ENCODE results near the gene ARID4B. TPM values are rescaled to one million over a fixed set of nuclear protein-coding genes. Genes with fewer than 3 reads are reported as not detected.
A peak's percentile ranks its signal among the peaks of the same experiment; 100 is the strongest.
"Not testable (repeated sequence)": the region's sequence is repeated elsewhere in the genome, so short reads cannot be mapped to it uniquely, and the experiment has no call there.

Gene ARID4B
- total RNA-seq, 2 experiments from 2014 or later = 38.8 to 41.9 TPM

- Mint-ChIP-seq H3K27me3 (no peaks in the 10 kb centered on the region), H3K9me3 (no peaks in the 10 kb centered on the region), H3K36me3 (ENCODE audit: low read depth) (peaks cover 7% of the 10 kb centered on the region), H3K27ac (peak overlapping the region; percentile 10), H3K4me3 (no peak overlapping the region), H3K4me1 (ENCODE audit: low read depth) (peaks cover 67% of the 10 kb centered on the region)
- TF ChIP-seq CTCF (IDR thresholded peaks at IDR 0.05) = no peak
- DNase-seq = no peak
- POLR2A ChIA-PET = interaction anchor here (0.7 to 1.0 kb wide), 2 partner anchors 38 to 66 kb away, joined by 4 to 5 read pairs; no protein-coding TSS in a partner anchor
- intact Hi-C loops (cut with micrococcal nuclease) = no loop called here
- ATAC-seq = no peak
- CTCF ChIA-PET = interaction anchor here (1.1 to 5.7 kb wide), 7 partner anchors 8 to 155 kb away, joined by 3 to 45 read pairs (median 3); partner anchors contain the start of genes ARID4B and GGPS1
These were observed 66.7 kb downstream of the ARID4B start for GRCh38 chr1:235261243-235261642.

GRCh38 chr1:235259133-235259778 is 68.7 kb downstream of the ARID4B start:
- TF ChIP-seq CTCF (IDR thresholded peaks at IDR 0.05) = no peak
- H3K27ac Mint-ChIP-seq = peak overlapping the region; percentile 78

GRCh38 chr1:235258068-235258467 is 69.9 kb downstream of the ARID4B start:
- H3K36me3 Mint-ChIP-seq (ENCODE audit: low read depth); H3K27me3 Mint-ChIP-seq; intact Hi-C loops (cut with micrococcal nuclease); H3K9me3 Mint-ChIP-seq; H3K4me3 Mint-ChIP-seq; ATAC-seq; DNase-seq: not testable (repeated sequence)
- H3K27ac Mint-ChIP-seq = peak overlapping the region; percentile 7
- CTCF ChIA-PET = interaction anchor here (1.0 to 5.7 kb wide), 8 partner anchors 11 to 158 kb away, joined by 3 to 45 read pairs (median 6); partner anchors contain the start of gene GGPS1
- H3K4me1 Mint-ChIP-seq (ENCODE audit: low read depth) = peaks cover 58% of the 10 kb centered on the region
- POLR2A ChIA-PET = interaction anchor here (0.5 to 1.1 kb wide), 3 partner anchors 11 to 79 kb away, joined by 3 read pairs; no protein-coding TSS in a partner anchor

More at GRCh38 chr1:235259133-235259778, 68.7 kb downstream of the ARID4B start:
- Mint-ChIP-seq H3K4me3 (no peak overlapping the region), H3K36me3 (ENCODE audit: low read depth) (peaks cover 7% of the 10 kb centered on the region), H3K9me3 (no peaks in the 10 kb centered on the region), H3K4me1 (ENCODE audit: low read depth) (peaks cover 59% of the 10 kb centered on the region), H3K27me3 (no peaks in the 10 kb centered on the region)
- CTCF ChIA-PET = interaction anchor here (0.7 to 5.7 kb wide), 11 partner anchors 7 to 157 kb away, joined by 3 to 45 read pairs (median 5); partner anchors contain the start of gene GGPS1
- POLR2A ChIA-PET = interaction anchor here (0.7 to 1.1 kb wide), 3 partner anchors 8 to 12 kb away, joined by 3 read pairs; no protein-coding TSS in a partner anchor
- ATAC-seq (peak; percentile 37), DNase-seq (no peak)
- intact Hi-C loops (cut with micrococcal nuclease) = no loop called here

GRCh38 chr1:235254721-235255120 is 73.3 kb downstream of the ARID4B start:
- no peaks in the 10 kb centered on the region for H3K9me3 Mint-ChIP-seq
- ChIA-PET CTCF (interaction anchor here (0.8 to 2.5 kb wide), 2 partner anchors 33 to 162 kb away, joined by 3 to 14 read pairs; no protein-coding TSS in a partner anchor), POLR2A (no interaction called here)
- peaks cover 40% of the 10 kb centered on the region for H3K4me1 Mint-ChIP-seq (ENCODE audit: low read depth)
- TF ChIP-seq CTCF (IDR thresholded peaks at IDR 0.05) = no peak
- no peaks in the 10 kb centered on the region for H3K27me3 Mint-ChIP-seq
- DNase-seq (no peak), ATAC-seq (no peak)
- H3K36me3 Mint-ChIP-seq (ENCODE audit: low read depth) = peaks cover 9% of the 10 kb centered on the region
- no peak overlapping the region for H3K27ac Mint-ChIP-seq
- intact Hi-C loops (cut with micrococcal nuclease) = no loop called here
- no peak overlapping the region for H3K4me3 Mint-ChIP-seq

GRCh38 chr1:235253219-235253962 is 74.6 kb downstream of the ARID4B start:
- ATAC-seq (peak; percentile 96), DNase-seq (peak; percentile 74)
- H3K27me3 Mint-ChIP-seq = no peaks in the 10 kb centered on the region
- no peaks in the 10 kb centered on the region for H3K9me3 Mint-ChIP-seq
- no peak overlapping the region for H3K27ac Mint-ChIP-seq
- CTCF ChIA-PET = interaction anchor here (0.6 to 5.5 kb wide), 16 partner anchors 9 to 162 kb away, joined by 3 to 56 read pairs (median 4); no protein-coding TSS in a partner anchor
- H3K36me3 Mint-ChIP-seq (ENCODE audit: low read depth) = peaks cover 7% of the 10 kb centered on the region
- intact Hi-C loops (cut with micrococcal nuclease) = loop anchor here (2.0 kb wide), 2 partner anchors 75 to 163 kb away; partner anchors contain the start of genes ARID4B and GGPS1
- peaks cover 32% of the 10 kb centered on the region for H3K4me1 Mint-ChIP-seq (ENCODE audit: low read depth)
- no peak overlapping the region for H3K4me3 Mint-ChIP-seq
- TF ChIP-seq CTCF (IDR thresholded peaks at IDR 0.05) = peak; percentile 96
- POLR2A ChIA-PET = no interaction called here

Data from activated CD8-positive, alpha-beta T cell treated with anti-CD3 and anti-CD28 coated beads for 36 hours (primary cell).